Fibroblast of pulmonary artery (primary cell): ENCODE results near the gene DDI2.
A peak's percentile ranks its signal among the peaks of the same experiment; 100 is the strongest.

ENCODE experiments used
- DNase-seq: peaks from one replicate; pipeline ENCODE4 v3.0.0-alpha.2; 2010; ENCODE audit warnings: low read depth
- H3K4me3 ChIP-seq: replicated peaks from 2 replicates; pipeline ENCODE4 v1.5.1; 2011; ENCODE audit warnings: low read depth, mild to moderate bottlenecking, control low read depth, low read length, moderate library complexity
- TF ChIP-seq, protein P1 (sequence below): IDR thresholded peaks from 2 replicates; pipeline ENCODE4 v1.5.1; 2011; ENCODE audit warnings: mild to moderate bottlenecking, control low read depth, low read length, inconsistent platforms; ENCODE audit errors: missing control alignments

The DDI2 gene

DNA sequence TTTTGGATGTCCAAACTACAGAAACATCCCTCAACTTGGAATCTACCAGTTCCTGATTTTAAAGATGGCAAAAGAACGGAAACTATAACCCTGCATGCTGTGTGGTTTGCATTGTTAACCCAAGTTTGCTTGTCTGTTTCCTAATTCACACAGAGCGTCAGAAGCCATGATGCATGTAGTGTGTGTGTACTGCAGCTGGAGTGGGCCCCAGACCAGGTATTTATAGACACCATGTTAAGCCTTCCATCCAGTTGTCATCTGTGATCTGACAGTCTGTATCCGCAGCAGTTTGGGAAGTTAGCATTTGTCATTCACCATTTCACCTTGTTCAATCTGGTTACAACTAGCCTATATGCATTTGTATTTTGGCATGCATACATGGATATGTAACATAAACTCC lies 39.2 kb downstream of the DDI2 start:
- TF ChIP-seq, protein P1, sequence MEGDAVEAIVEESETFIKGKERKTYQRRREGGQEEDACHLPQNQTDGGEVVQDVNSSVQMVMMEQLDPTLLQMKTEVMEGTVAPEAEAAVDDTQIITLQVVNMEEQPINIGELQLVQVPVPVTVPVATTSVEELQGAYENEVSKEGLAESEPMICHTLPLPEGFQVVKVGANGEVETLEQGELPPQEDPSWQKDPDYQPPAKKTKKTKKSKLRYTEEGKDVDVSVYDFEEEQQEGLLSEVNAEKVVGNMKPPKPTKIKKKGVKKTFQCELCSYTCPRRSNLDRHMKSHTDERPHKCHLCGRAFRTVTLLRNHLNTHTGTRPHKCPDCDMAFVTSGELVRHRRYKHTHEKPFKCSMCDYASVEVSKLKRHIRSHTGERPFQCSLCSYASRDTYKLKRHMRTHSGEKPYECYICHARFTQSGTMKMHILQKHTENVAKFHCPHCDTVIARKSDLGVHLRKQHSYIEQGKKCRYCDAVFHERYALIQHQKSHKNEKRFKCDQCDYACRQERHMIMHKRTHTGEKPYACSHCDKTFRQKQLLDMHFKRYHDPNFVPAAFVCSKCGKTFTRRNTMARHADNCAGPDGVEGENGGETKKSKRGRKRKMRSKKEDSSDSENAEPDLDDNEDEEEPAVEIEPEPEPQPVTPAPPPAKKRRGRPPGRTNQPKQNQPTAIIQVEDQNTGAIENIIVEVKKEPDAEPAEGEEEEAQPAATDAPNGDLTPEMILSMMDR: no peak
- H3K4me3 ChIP-seq: no peak overlapping the region
- DNase-seq: no peak

DNA sequence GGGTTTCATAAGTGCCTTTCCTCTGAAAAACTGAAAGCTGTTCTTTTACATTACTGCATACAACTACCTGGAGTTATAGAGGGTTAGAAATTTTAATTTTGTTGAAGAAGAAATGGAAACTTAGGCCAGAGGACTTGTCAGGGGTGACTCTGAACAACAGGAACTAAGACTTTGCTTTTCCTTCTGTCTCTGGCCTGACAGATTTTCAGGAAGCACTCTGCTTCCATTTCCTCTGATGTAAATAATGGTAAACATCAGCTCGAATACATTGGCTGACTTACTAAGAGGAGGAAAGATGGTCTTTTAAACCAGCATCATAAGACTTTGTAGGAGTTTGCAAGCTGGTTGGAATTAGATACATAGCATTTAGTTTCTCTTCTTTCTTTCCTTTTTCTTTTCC lies 39.8 kb downstream of the DDI2 start:
- TF ChIP-seq, protein P1: no peak
- DNase-seq: no peak
- no peak overlapping the region for H3K4me3 ChIP-seq

DNA sequence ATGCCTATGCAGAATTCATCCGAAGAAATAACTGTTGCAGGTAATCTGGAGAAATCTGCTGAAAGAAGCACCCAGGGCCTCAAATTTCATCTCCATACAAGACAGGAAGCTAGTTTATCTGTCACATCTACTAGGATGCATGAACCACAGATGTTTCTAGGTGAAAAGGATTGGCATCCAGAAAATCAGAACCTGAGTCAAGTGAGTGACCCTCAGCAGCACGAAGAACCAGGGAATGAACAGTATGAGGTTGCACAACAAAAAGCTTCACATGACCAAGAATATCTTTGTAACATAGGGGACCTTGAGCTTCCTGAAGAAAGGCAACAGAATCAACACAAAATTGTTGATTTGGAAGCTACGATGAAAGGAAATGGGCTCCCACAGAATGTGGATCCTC lies 42.9 kb downstream of the DDI2 start:
- TF ChIP-seq, protein P1: no peak
- DNase-seq: no peak
- no peak overlapping the region for H3K4me3 ChIP-seq

DNA sequence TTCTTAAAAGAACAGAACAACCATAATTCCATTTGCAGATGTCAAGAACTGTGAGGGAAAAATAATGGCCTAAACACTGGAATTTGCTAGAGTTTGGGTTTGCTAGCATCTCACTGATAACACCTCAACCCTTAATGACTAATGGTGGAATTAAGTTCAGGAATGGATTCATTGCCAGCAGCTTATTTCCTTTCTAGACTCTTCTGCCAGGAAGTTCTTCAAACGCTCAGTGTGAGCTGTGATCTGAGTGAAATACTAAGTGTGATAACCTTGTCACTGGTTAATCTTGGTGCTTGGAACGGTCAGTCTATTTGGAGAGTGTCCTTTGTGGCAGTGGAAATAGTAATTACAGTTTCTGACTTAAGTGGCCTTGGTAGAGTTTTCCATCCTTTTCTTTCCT lies 45.2 kb downstream of the DDI2 start:
- no peak for DNase-seq
- TF ChIP-seq, protein P1: no peak
- H3K4me3 ChIP-seq: no peak overlapping the region

DNA sequence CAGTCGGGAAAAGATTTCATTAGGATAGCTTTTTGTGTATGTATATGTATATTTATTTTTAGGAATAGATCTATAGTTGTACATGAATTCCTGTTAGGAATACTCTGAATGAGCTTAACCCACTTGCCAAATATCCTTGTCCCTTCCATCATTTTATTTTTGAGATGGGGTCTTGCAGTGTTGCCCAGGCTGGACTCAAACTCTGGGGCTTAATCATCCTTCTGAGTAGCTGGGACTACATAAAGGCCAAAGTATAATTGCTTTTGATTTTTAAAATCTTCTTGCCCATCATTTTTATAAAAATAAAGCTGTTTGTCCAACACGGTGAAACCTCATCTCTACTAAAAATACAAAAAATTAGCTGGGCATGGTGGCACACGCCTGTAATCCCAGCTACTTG lies 46.7 kb downstream of the DDI2 start:
- DNase-seq: no peak
- no peak overlapping the region for H3K4me3 ChIP-seq
- TF ChIP-seq, protein P1: no peak

DNA sequence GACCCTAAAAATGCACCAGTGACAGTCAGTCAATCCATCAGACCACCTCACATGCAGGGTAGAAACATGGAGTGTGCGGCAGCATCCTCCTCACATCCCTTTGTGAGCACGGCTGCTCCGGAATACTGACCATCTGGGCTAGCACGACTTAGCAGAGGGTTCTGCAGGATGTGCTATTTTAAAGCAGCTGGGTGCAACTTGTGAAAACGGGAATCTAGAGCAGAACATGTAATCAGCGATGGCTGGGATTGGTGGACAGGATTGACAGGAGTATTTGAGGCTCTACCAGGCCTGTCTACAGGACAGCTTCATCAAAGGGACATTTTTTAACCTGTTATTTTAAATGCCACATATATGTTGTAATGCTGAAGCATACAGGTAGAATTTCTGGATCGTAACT lies 50.1 kb downstream of the DDI2 start:
- H3K4me3 ChIP-seq: no peak overlapping the region
- TF ChIP-seq, protein P1: no peak
- no peak for DNase-seq

DNA sequence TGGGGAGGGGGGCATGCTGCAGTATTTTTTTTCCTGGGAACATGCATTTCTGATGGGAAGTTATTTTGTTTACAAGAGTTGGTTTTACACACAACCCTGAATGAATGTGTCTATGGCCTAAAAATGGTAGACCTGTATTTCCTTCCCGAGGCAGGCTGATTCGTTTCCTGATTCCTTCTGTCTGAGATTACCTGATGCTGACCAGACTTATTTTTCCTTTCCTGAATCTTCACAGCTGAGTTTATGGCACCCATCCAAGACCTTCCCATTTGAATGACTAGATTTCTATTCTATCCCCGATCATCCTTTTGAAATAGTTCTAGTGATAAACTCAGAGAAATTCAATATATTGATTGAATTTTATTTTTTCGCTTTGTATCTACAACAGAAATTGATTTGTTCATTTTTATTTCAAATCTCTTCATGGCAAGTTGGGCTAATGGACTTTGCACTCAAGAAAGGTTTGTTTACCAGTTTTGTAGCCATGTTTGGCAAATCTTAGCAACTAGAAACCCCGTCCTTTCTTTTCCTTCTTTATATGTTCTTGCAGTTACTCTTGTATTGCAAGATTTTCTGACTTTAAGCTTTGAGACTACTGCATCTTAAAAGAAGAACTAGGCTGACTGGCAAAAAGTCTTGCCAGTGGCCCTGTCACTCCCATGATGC lies 51.0 kb downstream of the DDI2 start:
- H3K4me3 ChIP-seq: no peak overlapping the region
- peak; percentile 41 for DNase-seq
- TF ChIP-seq, protein P1: no peak
